Measurements from ENCODE around the gene ALDH1A3. TPM values are rescaled to one million over a fixed set of nuclear protein-coding genes. Genes with fewer than 3 reads are reported as not detected.

Gene ALDH1A3
- polyA plus RNA-seq, 1 of the 3 experiments (the other 2 are of a cell fraction), result 4.4 TPM

GRCh38 chr15:100918034-100918689 lies 38.5 kb downstream of the ALDH1A3 start (continued):
- TF ChIP-seq GATA2 (CRISPR knock-in tag; IDR thresholded peaks at IDR 0.05) (no peak), USF2 (IDR thresholded peaks at IDR 0.05; ENCODE audit: borderline replicate concordance, low read depth, low read length) (no peak), TCF12 (IDR thresholded peaks at IDR 0.05) (no peak), CTCF (IDR thresholded peaks at IDR 0.05) (peak; percentile 71), NRF1 (IDR thresholded peaks at IDR 0.05; ENCODE audit: low read depth, low read length) (no peak), RAD21 (IDR thresholded peaks at IDR 0.05; ENCODE audit: low read length) (peak; percentile 64)

- CTCF ChIA-PET, result interaction anchor here (0.5 to 7.6 kb wide), 40 partner anchors 10 to 570 kb away, joined by 3 to 156 read pairs (median 4); no protein-coding TSS in a partner anchor
- Histone ChIP-seq H3K4me2 (peak within 1 kb of the TSS; percentile 81), H3K27me3 (ENCODE audit: insufficient read depth) (no peaks in the 10 kb centered on the region), H3K4me3 (ENCODE audit: low read depth in 2 of 2, low read length in 1 of 2) (peak within 1 kb of the TSS; percentile 67 to 73), H3K36me3 (replicated peaks in 1 of 2; ENCODE audit: control insufficient read depth in 1 of 2, insufficient read depth in 2 of 2, low read length in 1 of 2) (no peaks in the 10 kb centered on the region), H3K9ac (peak within 1 kb of the TSS; percentile 74), H3K27ac (ENCODE audit: low read depth in 2 of 2, low read length in 1 of 2) (peak within 1 kb of the TSS in 1 of 2 experiments; percentile 55; a peak in 1 of 4 replicates), H3F3A (replicated peaks; ENCODE audit: insufficient read depth) (peaks cover 11% of the 10 kb centered on the region), H3K9me2 (no peaks in the 10 kb centered on the region), H4K20me1 (ENCODE audit: insufficient read depth) (no peaks in the 10 kb centered on the region), H3K4me1 (ENCODE audit: control insufficient read depth in 1 of 2, insufficient read depth in 2 of 2, low read depth in 1 of 2, low read length in 1 of 2) (peaks cover 0 to 29% of the 10 kb centered on the region in 2 experiments; a peak in 1 of 4 replicates), H3K9me3 (no peaks in the 10 kb centered on the region), H2AFZ (ENCODE audit: low read depth) (peak within 1 kb of the TSS; percentile 82; the same call in 1 of the 2 replicates), H3K79me2 (ENCODE audit: insufficient read depth) (peaks cover 4% of the 10 kb centered on the region; the same call in 1 of the 2 replicates)
- POLR2A ChIA-PET, result interaction anchor here (1.2 to 2.1 kb wide), 3 partner anchors 16 to 146 kb away, joined by 3 to 9 read pairs (median 5); no protein-coding TSS in a partner anchor
- DNase-seq, result peak; percentile 83
- TF ChIP-seq GABPA (IDR thresholded peaks at IDR 0.05; ENCODE audit: low read depth) (no peak), ELF1 (IDR thresholded peaks at IDR 0.05) (peak; percentile 38; the same call in 1 of the 2 replicates)
- 22% methylated on average over 15 of the region's 87 CpGs for WGBS (ENCODE audit: low lambda C conversion rate)
These were observed 39.3 kb downstream of the ALDH1A3 start, which contains the start of gene LRRK1 for GRCh38 chr15:100918690-100919480. Gene LRRK1, plus strand, starts transcription at chr15:100919357. Its CDS starts 5,276 bp downstream, at chr15:100924633.
